IPS-NIHi7 (cell line): ENCODE results near the gene STT3B.

Experiments
- DNase-seq: peaks from one replicate; pipeline ENCODE4 v3.0.0; 2012; ENCODE audit warnings: mixed read lengths; ENCODE audit errors: extremely low spot score

Gene STT3B

DNA sequence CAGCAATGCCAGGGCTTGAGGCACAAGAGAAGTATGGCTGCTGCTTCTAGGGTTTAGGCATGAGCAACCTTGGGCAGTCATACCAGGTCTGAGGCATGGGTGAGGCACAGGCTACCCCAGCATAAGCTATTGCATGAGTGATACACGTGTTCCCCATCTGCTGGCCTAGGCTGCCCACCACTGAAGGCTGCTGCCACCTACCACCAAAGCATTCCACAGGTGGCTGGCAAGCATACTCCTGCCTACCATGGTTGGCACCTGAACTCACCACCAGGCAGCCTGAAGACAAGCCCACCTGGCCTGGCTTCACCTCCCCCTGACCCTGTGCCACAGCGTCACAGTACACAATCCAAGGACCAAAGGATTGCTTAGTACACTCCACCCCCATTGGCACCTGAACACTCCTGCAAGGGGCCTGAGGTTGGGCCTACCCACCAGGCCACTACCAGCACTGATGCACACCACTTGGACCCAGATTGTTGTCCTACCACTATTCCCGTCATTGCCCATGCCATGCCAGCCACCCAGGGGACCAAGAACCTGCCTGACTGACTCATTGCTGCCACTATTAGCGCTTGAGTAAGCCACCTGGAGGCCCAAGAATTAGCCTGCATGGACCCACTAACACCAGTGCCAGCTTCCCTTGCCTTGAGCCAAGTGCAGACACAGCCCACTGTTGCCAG lies 115.7 kb downstream of the STT3B start:
- no peak for DNase-seq

DNA sequence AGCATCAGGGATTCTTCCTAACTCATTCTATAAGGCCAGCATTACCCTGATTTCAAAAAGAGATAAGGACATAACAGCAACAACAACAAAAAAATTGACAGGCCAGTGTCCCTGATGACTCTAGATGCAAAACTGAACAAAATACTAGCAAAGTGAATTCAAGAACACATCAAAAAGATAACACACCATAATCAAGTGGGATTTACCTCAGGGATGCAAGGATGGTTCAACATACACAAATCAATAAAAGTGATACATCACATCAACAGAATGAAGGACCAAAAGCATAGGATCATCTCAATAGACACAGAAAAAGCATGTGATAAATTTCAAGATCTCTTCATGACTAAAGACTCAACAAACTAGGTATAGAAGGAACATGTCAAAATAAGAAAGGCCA lies 119.6 kb downstream of the STT3B start:
- no peak for DNase-seq

DNA sequence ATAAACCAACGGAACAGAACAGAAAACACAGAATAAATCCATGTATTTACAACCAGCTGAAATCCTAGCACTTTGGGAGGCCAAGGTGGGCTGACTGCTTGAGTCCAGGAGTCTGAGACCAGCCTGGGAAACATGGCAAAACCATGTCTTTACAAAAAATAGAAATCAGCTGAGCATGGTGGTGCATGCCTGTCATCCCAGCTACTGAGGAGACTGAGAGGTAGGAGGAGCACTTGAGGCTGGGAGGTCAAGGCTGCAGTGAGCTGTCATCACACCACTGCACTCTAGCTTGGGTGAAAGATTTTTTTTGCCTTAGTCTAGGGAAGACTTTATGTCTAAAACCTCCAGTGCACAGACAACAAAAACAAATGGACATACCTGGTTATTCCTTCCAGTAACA lies 120.7 kb downstream of the STT3B start:
- no peak for DNase-seq

- DNase-seq = no peak
These were observed 122.3 kb downstream of the STT3B start for GRCh38 chr3:31654998-31655397.

- no peak for DNase-seq
These were observed 126.5 kb downstream of the STT3B start for GRCh38 chr3:31659246-31659645.

DNA sequence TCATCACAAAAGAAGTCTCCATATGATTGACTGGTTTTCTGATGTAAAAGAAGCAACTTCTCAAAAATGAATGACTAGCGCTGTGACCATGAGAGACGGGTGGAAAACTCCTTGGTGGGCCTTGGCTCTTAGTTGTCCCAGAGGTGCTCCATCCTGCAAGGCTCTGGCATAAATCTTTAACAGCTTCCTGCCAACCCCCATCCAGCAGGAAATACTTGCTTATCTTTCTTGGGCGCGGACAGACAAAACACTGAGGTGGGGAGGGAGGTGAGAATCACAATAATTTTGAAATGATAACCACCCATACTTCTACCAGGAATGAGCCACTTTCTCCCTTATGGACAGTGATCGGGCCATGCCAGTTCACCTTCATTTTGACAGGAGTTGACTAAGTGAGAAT lies 128.6 kb downstream of the STT3B start:
- no peak for DNase-seq

- DNase-seq = no peak
These were observed 129.4 kb downstream of the STT3B start for GRCh38 chr3:31661993-31662670.

DNA sequence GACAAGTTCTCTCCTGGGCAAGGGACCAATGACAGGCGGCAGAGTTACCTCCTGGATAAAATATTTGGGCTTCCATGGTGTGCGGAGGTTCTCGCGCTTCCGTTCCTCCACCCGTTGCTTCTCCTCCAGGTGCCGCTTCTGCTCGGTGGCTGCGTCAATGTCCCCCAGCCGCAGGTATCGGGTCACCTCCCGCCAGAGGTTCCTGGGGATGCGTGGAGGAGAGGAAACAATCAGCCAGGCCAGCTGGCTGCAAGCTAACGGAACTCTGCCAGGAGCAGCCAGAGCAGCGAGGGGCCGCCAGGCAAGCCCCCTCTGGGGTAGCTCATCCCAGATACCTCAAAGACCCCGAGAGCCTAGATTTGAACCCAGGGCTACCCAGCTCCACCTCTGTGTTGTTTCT lies 131.3 kb downstream of the STT3B start:
- DNase-seq = no peak

DNA sequence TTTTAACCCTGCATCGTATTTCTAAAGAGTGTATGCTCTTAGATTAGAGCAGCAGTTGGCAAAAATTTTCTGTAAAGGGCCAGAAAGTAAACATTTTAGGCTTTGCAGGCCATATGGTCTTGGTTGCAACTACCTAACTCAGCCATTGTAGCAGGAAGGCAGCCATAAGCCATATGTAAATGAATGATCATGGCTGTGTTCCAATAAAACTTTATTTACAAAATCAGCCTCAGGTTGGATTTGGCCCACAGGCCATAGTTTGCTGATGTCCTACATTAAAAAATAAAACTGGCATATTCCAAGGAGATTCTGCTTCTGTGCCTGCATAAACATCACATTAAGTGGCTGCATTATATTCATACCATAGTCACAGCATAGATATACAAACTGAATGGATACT lies 134.9 kb downstream of the STT3B start:
- no peak for DNase-seq

- no peak for DNase-seq
These were observed 135.5 kb downstream of the STT3B start for GRCh38 chr3:31668242-31668641.

DNA sequence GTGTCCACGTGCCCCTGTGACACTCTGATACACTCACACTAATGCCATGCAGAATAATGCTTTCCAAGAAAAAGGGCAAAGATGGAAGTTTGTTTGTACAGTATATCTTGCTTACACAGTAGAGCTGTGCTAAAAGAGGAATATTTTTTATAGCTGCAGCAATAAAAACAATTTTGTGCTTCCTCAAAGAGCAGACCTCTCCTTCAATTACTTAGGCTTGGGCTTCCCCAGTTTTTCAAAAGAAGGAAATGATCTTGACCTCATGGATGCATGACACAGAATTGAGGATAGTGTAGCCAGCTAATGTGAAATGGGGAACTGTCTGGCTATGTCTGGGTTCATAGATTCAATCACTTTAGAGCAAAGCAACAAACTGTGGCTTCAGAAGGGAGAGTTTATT lies 137.4 kb downstream of the STT3B start:
- DNase-seq = no peak

GRCh38 chr3:31670722-31671121 lies 138.0 kb downstream of the STT3B start:
- peak; percentile 3 for DNase-seq

DNA sequence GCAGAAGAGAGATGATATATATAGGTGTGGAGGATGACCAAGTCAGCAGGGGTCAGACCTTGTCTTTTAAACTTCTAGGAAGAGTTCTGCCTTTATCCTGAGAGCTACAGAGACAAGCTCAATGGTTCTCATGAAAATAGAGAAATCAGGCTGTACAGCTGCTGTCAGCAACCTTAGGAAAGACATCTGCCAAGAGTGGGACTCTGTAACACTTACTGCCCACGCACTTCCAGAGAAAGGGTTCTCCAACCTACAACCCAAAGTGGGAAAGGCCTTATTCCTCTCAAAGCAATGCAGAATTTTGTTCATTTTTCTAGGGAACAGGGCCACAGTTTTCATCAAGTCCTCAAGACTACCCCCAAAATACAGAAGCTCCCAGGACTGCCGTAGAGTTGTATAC lies 138.7 kb downstream of the STT3B start:
- DNase-seq = no peak

DNA sequence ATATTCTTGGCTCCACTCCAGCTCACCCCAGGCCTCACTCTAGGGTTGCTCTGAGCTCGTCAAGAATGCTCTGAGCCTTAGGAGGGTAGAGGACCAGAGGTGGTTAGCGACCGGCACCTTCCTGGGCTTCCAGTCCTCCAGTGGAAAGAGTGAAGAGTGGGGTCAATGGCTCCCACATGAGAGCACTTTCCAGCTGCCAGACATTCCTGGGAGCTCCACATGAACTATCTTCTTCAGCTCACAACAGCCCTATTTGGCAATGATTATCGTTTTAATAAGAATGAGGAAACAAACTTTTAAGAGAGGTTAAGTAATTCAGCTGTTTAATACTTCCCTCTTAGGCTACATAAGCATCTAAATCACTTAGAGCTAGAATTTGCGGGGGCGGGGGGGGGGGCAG lies 139.3 kb downstream of the STT3B start:
- DNase-seq = no peak

GRCh38 chr3:31673950-31674349 lies 141.2 kb downstream of the STT3B start:
- DNase-seq = no peak

DNA sequence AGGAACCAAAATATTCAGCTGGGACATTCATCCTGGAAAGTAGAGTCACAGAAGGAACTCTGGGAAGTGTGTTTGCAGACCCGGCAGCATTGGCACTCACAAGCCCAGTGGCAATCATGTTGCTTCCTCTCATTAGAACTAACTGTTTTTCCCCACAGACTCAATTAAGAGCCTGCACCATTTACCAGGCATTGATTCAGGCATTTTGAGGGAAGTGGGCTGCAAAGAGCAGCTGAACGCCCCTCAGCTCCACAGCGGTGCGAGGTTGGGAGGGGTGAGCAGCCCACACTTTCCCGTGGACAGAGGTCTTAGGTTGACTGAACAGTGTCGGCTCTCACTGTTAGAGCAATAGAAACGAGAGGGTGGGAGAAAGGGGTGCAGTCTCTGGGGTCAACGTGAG lies 143.8 kb downstream of the STT3B start:
- no peak for DNase-seq

- DNase-seq = peak; percentile 53
These were observed 147.5 kb downstream of the STT3B start for GRCh38 chr3:31680072-31680870.
